NCI-H1092 treated with DMSO at 0.1 percent for 48 hours (cell line): ENCODE data around the gene GPR89B.
"Not testable (repeated sequence)": the region's sequence is repeated elsewhere in the genome, so short reads cannot be mapped to it uniquely, and the experiment has no call there.

Source experiments
- DNase-seq: peaks from one replicate; lab custom pipeline; 2025; lab: John Stamatoyannopoulos, UW

GPR89B gene

GRCh38 chr1:147940456-147940855 is 12.2 kb downstream of the GPR89B start:
- not testable (repeated sequence) for DNase-seq

- DNase-seq, result not testable (repeated sequence)
These were observed 14.3 kb downstream of the GPR89B start for GRCh38 chr1:147942563-147942962.

DNA sequence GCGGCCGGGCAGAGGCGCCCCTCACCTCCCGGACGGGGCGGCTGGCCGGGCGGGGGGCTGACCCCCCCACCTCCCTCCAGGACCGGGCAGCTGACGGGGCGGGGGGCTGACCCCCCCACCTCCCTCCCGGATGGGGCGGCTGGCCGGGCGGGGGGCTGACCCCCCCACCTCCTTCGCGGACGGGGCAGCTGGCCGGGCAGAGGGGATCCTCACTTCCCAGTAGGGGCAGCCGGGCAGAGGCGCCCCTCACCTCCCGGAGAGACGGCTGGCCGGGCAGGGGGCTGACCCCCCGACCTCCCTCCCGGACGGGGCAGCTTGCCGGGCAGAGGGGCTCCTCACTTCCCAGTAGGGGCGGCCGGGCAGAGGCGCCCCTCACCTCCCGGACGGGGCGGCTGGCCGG is 21.3 kb downstream of the GPR89B start:
- DNase-seq, result not testable (repeated sequence)

DNA sequence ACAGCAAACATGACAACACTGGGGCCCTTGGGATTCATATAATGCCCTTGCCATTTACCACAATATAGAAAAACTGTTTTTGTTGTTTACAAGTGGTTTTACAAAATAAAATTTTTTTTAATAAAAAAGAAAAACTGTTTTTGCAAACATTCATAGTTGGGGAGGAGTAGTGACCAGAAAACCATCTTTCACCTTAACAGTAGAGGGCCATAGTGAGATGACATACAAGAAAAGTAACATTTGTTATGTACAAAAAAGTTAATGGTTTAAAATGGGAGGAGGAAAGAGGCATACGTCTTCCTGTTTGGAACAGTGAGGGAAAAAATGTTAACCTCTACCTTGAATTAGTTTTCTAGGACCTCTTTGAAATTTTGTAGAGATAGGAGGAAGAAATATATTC is 30.7 kb downstream of the GPR89B start:
- DNase-seq, result not testable (repeated sequence)

DNA sequence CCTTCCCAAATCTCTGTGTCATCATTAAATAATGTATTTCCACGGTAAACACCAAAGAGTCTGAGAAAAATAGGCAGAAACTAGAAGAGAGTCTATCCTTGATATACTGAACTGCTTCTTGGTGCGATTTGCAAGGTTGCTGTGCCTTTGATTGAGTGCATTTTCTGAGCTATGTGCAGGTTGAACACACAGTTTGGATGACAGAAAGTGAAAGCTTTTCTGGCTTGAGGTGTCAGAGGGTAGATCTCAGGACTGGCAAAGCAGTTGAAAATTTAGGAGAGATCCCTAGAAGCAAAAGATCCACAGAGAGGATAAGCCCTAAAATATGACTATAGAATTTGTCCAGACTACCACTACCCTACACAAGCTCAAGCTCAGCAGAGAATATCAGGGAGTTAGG is 31.5 kb downstream of the GPR89B start:
- not testable (repeated sequence) for DNase-seq

GRCh38 chr1:147964575-147964974 is 36.4 kb downstream of the GPR89B start:
- not testable (repeated sequence) for DNase-seq

- not testable (repeated sequence) for DNase-seq
These were observed 38.4 kb downstream of the GPR89B start for GRCh38 chr1:147966657-147967056.

DNA sequence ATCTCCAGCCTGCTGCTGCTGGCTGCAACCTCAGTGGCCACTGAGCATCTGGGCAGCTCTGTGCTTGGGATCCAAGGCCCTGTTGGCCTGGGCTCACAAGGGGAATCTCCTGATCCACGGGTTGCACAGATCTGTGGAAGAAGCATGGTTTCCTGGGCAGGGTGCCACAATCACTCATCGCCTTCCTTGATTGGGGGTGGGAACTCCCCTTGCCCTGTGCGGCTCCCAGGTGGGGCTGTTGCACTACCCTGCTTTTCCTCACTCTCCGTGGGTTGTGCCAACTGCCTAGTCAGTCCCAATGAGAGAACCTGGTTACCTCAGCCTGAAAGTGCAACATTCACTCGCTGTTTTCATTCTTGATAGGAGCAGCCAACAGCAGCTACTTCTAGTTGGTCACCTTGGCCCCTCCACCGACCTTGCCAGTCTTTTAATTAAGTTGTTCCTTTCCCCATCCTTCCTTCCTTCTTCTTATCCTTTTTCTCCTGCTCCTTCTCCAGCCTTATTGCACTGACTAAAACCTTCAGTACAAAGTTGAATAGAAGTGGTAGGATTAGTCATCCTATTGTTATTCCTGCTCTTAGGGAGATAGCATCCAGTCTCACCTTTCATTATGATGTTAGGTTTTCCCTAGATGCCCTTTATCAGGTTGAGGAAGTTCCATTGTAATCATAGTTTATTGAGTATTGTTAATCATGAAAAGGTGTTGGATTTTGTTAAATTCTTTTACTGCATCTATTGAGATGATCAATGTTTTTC is 50.9 kb downstream of the GPR89B start:
- DNase-seq, result not testable (repeated sequence)

GRCh38 chr1:147985374-147985773 is 57.2 kb downstream of the GPR89B start:
- not testable (repeated sequence) for DNase-seq

DNA sequence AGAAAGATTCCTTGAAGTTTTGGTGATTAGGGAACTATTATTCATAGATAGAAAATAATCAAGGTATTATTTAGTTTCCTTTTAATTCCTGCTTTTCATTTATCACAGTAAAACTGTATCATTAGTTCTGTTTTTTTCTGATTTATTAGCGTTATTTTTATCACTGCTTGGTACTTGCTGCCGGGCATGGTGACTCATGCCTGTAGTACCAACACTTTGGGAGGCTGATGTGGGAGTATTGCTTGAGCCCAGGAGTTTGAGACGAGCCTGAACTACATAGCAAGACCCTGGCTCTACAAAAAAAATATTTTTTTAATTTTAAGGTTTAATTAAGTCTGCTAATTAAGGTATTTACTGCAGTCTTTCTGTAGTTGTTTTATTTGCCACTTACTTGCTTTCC is 59.7 kb downstream of the GPR89B start:
- DNase-seq, result not testable (repeated sequence)

DNA sequence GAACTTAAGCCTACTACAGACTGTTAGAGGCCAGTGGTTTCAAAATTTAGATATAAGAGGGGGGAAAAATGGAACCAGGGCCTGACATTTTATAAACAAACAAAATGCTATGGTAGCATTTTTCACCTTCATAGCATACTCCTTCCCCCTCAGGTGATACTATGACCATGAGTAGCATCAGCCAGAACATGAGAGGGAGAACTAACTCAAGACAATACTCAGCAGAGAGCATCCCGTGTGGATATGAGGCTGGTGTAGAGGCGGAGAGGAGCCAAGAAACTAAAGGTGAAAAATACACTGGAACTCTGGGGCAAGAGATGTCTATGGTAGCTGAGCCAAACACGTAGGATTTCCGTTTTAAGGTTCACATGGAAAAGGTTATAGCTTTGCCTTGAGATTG is 64.7 kb downstream of the GPR89B start:
- not testable (repeated sequence) for DNase-seq

- DNase-seq, result not testable (repeated sequence)
These were observed 65.2 kb downstream of the GPR89B start for GRCh38 chr1:147993400-147993799.

- DNase-seq, result not testable (repeated sequence)
These were observed 65.8 kb downstream of the GPR89B start for GRCh38 chr1:147993825-147994615.

DNA sequence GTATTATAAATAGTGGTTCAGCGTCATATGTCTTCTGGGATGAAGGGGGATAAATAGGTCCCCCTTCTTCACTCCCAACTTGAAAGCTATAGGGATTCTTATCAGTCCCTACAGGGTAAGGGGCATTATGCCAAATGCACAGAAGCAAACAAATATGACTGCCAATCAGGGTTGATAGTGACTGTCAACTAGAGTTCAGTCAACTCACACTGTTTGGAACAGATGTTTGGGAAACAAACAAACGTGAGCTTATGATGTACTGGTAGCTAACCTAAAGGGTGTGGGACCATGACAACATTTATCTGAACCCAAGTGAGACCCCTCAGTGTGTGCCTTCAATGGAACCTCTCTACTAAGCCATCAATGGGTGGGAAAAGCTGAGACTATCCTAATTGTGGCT is 67.9 kb downstream of the GPR89B start:
- not testable (repeated sequence) for DNase-seq

DNA sequence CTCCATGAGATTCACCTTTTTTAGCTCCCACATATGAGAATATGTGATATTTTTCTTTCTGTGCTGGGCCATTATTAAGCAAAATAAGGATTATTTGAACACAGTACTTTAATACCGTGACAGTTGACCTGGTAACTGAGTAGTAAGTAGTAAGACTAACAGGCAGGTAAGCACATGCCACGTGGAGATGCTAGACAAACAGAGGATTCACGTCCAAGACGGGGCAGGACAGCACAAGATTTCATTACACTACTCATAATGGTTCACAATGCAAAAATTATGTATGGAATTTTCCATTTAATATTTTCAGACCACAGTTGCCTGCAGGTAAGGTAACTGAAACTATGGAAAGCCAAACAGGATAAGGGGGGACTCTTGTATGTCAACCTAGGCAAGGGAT is 79.5 kb downstream of the GPR89B start:
- DNase-seq, result not testable (repeated sequence)

- DNase-seq, result no peak
These were observed 82.3 kb downstream of the GPR89B start for GRCh38 chr1:148010527-148010926.

GRCh38 chr1:148013177-148014144 is 85.2 kb downstream of the GPR89B start:
- DNase-seq, result not testable (repeated sequence)

DNA sequence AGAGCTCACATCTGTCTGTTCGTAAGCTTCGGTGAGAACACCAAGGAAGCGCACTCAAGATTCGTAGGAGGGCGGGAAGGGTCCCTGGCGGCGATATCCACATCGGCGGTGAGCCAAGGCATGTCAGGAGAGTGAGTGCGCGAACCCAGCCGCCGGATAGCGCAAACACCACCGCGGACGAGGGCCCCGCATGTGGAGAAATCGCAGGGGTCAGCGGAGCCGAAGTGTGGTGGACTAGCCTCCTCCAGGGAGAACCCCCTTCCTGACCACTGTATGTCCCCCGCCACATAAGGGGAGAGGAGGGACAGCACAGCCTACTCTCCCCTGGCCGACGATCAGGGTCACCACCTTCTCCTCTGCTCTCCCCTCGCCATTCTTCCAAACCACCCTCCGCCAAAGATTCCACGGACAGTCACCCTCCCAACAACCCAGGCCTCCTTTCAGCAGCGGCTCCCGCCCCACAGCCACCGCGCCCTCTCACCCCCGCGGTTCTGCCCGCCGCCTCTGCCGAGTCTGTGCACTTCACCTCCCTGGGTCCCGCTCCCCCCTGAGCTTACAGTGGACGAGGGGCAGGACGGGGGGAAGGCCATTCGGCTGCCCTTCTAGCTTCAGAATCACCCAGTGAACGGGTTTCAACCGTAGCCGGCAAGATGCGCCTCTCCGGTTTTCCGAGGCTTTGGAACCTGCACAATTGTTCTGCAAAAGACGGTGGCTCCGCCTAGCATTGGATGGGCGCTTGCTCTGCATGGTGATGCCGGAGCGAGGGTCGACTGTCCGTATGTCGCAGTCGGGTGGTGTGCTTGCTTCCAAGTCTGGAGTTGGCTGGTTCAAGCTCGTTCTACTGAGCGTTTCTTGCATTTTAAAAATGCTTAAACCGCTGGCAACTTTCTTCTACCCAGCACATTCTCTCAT is 86.3 kb downstream of the GPR89B start:
- not testable (repeated sequence) for DNase-seq

DNA sequence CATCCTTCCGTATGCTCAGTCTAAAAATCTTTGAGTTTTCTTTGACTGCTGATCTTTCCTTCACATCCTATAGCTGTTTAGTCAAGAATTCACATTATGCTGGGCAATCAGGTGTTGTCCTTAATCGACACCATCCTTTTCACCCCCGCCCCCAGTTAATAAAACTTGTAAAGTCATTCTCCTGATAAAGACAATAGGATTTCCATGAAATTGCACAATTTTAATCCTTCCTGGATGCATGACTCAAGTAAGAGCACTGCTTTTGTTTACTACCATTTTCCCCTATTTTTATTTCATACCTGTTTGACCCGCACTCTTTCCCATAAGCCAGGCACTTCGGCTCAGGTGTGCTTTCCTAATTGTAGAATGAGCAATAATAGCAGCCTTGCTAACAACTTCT is 96.7 kb downstream of the GPR89B start:
- DNase-seq, result not testable (repeated sequence)

GRCh38 chr1:148027004-148027403 is 98.8 kb downstream of the GPR89B start:
- DNase-seq, result not testable (repeated sequence)

DNA sequence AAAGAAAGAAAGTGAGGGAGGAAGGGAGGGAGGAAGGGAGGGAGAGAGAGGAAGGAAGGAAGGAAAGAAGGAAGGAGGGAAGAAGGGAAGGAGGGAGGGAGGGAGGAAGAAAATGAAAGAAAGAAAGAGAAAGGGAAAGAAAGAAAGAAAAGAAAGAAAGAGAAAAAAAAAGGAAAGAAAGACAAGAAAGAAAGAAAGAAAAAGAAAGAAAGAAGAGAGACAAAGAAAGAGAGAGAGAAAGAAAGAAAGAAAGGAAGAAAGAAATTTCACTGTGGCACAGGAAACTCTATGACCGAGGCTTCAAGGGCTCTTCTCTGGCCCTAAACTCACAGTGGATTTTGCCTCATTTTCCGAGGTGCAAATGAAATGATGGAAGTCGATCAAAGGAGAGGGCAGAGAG is 104.0 kb downstream of the GPR89B start:
- not testable (repeated sequence) for DNase-seq
